Suprapubic skin (tissue), 3 donors: Measurements from ENCODE around the gene PADI4.

Source experiments
- CTCF ChIP-seq, 2 donors: fragments of 200-600 bp in 1 of 2; fragments of 450-650 bp in 1 of 2; sonication (generic) in 1 of 2; IDR thresholded peaks; one replicate each; pipeline ENCODE4 v1.5.1; 2016 to 2019; ENCODE audit warnings: antibody characterized with exemption in 2 of 2, mild to moderate bottlenecking in 1 of 2, moderate library complexity in 1 of 2
- EP300 ChIP-seq: sonication (generic); formaldehyde crosslinking; IDR thresholded peaks from one replicate; pipeline ENCODE4 v1.6.1; 2017; ENCODE audit warnings: antibody characterized with exemption
- POLR2A ChIP-seq, 2 donors: fragments of 450-650 bp; IDR thresholded peaks; one replicate each; pipeline ENCODE4 v1.6.1; 2017; ENCODE audit warnings: antibody characterized with exemption in 2 of 2, mild to moderate bottlenecking in 2 of 2, moderate library complexity in 2 of 2

GRCh38 chr1:17272646-17273045 is 35.4 kb upstream of the PADI4 start:
- TF ChIP-seq CTCF (IDR thresholded peaks at IDR 0.05) (no peak), EP300 (no peak), POLR2A (IDR thresholded peaks at IDR 0.05) (no peak)
